BLaER1 (cell line): ENCODE measurements around the gene RIOK2.

ENCODE experiments used
- H3K27ac ChIP-seq: shearing (Covaris generic); formaldehyde crosslinking; 2 replicates; pipeline ENCODE4 v1.8.1; 2022
- H3K27me3 ChIP-seq: shearing (Covaris generic); formaldehyde crosslinking; 2 replicates; pipeline ENCODE4 v1.8.1; 2022
- H3K36me3 ChIP-seq: shearing (Covaris generic); formaldehyde crosslinking; 2 replicates; pipeline ENCODE4 v1.8.1; 2022
- H3K4me1 ChIP-seq: shearing (Covaris generic); formaldehyde crosslinking; 2 replicates; pipeline ENCODE4 v1.8.1; 2022
- H3K4me2 ChIP-seq: shearing (Covaris generic); formaldehyde crosslinking; 2 replicates; pipeline ENCODE4 v1.8.1; 2022
- H3K4me3 ChIP-seq: shearing (Covaris generic); formaldehyde crosslinking; 2 replicates; pipeline ENCODE4 v1.8.1; 2022
- H3K9ac ChIP-seq: shearing (Covaris generic); formaldehyde crosslinking; 2 replicates; pipeline ENCODE4 v1.8.1; 2022
- H3K9me3 ChIP-seq: shearing (Covaris generic); formaldehyde crosslinking; 2 replicates; pipeline ENCODE4 v1.8.1; 2022
- H4K20me1 ChIP-seq: shearing (Covaris generic); formaldehyde crosslinking; 2 replicates; pipeline ENCODE4 v1.8.1; 2022
- Cebpa-rat ChIP-seq: shearing (Covaris generic); IDR thresholded peaks from 2 replicates; pipeline ENCODE4 v1.8.1; 2022

RIOK2 gene

DNA sequence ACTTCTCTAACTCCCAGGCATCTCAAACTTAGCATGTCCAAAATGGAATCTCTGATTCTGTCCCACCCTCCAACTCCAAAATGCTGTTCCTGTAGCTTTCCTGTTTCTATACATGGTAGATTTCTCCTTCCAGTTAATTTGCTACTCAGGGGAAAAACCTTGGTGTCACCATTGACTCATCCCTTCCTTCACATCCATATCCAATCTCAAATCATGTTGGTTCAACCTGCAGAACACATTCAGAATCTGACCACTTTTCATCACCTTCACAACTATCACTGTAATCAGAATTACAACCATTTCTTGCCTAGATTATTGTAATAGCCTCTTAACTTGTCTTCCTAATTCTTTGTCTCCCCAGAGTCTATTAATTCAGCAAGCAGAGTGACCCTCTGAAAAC lies 10.8 kb downstream of the RIOK2 start:
- H3K9me3 ChIP-seq = no peaks in the 10 kb centered on the region
- no peak for TF ChIP-seq Cebpa-rat
- H3K4me3 ChIP-seq = no peak overlapping the region
- peaks cover 6% of the 10 kb centered on the region; the same call in 1 of the 2 replicates for H3K4me1 ChIP-seq
- H4K20me1 ChIP-seq = peaks cover 17% of the 10 kb centered on the region; the same call in 1 of the 2 replicates
- no peak overlapping the region for H3K4me2 ChIP-seq
- H3K9ac ChIP-seq = no peak overlapping the region
- no peaks in the 10 kb centered on the region for H3K27me3 ChIP-seq
- peaks cover 86% of the 10 kb centered on the region for H3K36me3 ChIP-seq
- H3K27ac ChIP-seq = no peak overlapping the region

DNA sequence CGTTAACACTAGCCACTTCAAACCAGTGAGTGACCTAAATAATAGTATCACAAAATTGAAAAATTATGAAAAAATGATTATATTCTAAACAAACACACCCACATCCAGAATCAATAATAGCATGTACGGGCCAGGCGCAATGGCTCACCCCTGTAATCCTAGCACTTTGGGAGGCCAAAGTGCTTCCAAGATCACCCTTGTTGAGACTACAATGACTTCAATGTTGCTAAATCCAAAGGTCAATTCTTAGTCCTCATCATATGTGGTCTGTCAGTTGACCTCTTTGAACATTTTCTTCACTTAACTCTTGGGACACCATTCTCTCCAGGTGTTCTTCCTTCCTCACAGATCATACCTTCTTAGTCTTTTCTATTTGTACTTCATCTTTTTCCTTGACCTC lies 11.3 kb downstream of the RIOK2 start:
- no peak overlapping the region for H3K4me2 ChIP-seq

DNA sequence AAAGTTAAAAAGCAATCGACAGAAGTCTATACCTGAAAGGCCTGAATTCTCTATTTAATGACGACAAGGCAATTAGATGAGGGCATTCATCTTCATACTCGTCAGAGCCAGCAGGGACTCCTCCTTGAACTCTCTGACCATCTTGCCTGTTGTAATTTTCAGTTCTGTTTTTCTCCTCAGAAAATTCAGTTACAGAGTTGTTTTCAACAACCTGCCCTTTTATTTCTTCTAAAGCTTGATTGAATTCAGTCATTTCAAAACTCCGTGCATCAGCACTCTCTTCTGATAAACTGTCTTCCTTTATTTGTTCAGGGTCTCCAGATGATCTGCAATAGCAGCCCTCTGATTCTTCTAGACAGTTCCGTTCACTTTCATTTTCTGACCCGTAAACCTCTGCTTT lies 15.6 kb downstream of the RIOK2 start:
- Histone ChIP-seq H3K4me3 (no peak overlapping the region), H3K4me1 (peaks cover 6% of the 10 kb centered on the region; the same call in 1 of the 2 replicates), H3K27me3 (no peaks in the 10 kb centered on the region), H3K4me2 (no peak overlapping the region; the same call in 1 of the 2 replicates), H3K36me3 (peaks cover 75% of the 10 kb centered on the region), H3K27ac (no peak overlapping the region), H3K9me3 (no peaks in the 10 kb centered on the region), H4K20me1 (peaks cover 34% of the 10 kb centered on the region), H3K9ac (no peak overlapping the region; the same call in 1 of the 2 replicates)
- TF ChIP-seq Cebpa-rat = no peak

More for the DNA sequence above, 11.3 kb downstream of the RIOK2 start:
- TF ChIP-seq Cebpa-rat = no peak
- H3K4me1 ChIP-seq = peaks cover 6% of the 10 kb centered on the region; the same call in 1 of the 2 replicates
- no peak overlapping the region for H3K27ac ChIP-seq
- no peaks in the 10 kb centered on the region for H3K9me3 ChIP-seq
- H3K9ac ChIP-seq = no peak overlapping the region
- H3K27me3 ChIP-seq = no peaks in the 10 kb centered on the region
- peaks cover 86% of the 10 kb centered on the region for H3K36me3 ChIP-seq
- no peak overlapping the region for H3K4me3 ChIP-seq
- H4K20me1 ChIP-seq = peaks cover 17% of the 10 kb centered on the region; the same call in 1 of the 2 replicates

DNA sequence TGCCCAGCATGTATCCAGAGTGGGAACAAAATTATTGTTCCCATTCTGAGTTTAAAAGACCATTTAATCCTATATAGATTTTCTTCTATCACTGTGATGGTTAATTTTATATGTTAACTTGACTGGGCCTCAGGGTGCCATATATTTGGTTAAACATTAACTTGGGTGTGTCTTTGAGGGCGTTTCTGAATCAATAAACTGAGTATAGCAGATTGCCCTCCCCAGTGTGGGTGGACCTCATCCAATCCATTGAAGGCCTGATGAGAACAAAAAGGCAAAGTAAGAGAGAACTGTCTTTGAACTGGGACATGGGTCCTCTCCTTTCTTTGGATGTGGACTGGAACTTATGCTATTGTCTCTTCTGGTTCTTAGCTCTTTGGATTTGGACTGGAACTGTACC lies 17.3 kb downstream of the RIOK2 start:
- Histone ChIP-seq H3K27ac (no peak overlapping the region), H3K4me3 (no peak overlapping the region), H3K27me3 (no peaks in the 10 kb centered on the region), H3K36me3 (peaks cover 73% of the 10 kb centered on the region), H3K4me2 (no peak overlapping the region), H3K4me1 (peaks cover 6% of the 10 kb centered on the region; the same call in 1 of the 2 replicates), H3K9me3 (no peaks in the 10 kb centered on the region), H3K9ac (no peak overlapping the region), H4K20me1 (peaks cover 34% of the 10 kb centered on the region)
- no peak for TF ChIP-seq Cebpa-rat

DNA sequence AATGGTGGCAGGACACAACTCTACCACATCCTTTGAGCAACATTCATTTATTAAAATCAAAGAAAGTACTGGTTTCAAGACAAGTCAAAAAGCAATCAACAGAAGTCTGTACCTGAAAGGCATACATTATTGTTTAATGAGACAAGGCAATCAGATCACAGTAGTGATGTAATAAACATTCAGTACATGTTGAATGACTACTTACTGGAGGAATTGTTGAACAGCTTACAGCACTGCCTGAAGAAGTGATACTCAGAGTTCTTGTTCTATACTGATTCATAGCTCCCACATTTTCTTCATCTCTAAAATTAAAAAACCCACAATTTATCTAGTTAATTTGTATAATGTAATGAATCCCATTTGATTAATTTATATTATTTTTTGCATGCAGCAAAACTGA lies 18.2 kb downstream of the RIOK2 start:
- no peak overlapping the region for H3K4me2 ChIP-seq
- no peak overlapping the region for H3K4me3 ChIP-seq
- H3K4me1 ChIP-seq = peaks cover 6% of the 10 kb centered on the region; the same call in 1 of the 2 replicates
- H3K9ac ChIP-seq = no peak overlapping the region
- no peak overlapping the region for H3K27ac ChIP-seq
- H4K20me1 ChIP-seq = peaks cover 34% of the 10 kb centered on the region
- TF ChIP-seq Cebpa-rat = no peak
- peaks cover 76% of the 10 kb centered on the region for H3K36me3 ChIP-seq
- H3K27me3 ChIP-seq = no peaks in the 10 kb centered on the region
- peaks cover under 1% of the 10 kb centered on the region; the same call in 1 of the 2 replicates for H3K9me3 ChIP-seq

DNA sequence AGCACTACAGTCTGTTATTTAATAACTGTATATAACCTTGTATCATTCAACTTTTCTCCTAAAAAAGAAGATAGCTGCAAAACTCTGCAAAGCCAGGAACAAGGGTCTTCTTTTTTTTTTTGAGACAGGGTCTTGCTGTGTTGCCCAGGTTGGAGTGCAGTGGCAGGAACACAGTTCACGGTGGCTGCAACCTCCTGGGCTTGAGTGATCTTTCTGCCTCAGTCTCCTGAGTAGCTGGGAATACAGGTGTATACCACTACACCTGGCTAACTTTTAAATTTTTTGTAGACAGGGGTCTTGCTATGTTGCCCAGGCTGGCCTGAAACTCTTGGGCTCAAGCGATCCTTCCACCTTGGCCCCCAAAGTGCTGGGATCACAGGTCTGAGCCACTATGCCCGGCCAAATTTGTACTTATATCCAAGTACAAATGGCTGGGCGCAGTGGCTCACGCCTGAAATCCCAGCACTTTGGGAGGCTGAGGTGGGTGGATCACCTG lies 19.2 kb downstream of the RIOK2 start:
- Histone ChIP-seq H3K4me2 (no peak overlapping the region), H3K36me3 (peaks cover 76% of the 10 kb centered on the region), H4K20me1 (peaks cover 28% of the 10 kb centered on the region), H3K9ac (no peak overlapping the region), H3K4me3 (no peak overlapping the region), H3K27ac (no peak overlapping the region), H3K27me3 (no peaks in the 10 kb centered on the region), H3K9me3 (peaks cover 10% of the 10 kb centered on the region), H3K4me1 (peaks cover 6% of the 10 kb centered on the region; the same call in 1 of the 2 replicates)
- TF ChIP-seq Cebpa-rat = no peak

DNA sequence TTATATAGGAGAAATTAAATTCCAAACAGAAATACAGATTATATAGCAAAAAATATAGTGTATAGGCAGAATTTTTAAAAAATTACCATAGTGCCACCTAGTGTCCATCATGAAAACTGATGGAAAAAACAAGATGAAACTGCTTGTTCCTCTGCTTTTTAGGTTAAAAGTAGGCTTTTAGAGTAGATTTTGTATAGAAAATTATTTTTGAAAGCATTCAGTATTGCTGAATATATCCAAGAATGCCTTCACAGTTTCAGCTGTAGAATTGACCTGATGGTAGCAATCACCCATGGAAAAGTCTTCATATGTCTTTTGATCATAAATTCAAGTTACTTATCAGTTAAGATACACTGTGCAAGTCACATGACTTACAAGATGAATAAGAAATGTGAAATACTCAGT lies 19.7 kb downstream of the RIOK2 start:
- Histone ChIP-seq H3K9me3 (peaks cover 15% of the 10 kb centered on the region), H3K9ac (no peak overlapping the region), H3K27ac (no peak overlapping the region), H3K4me2 (no peak overlapping the region), H3K27me3 (no peaks in the 10 kb centered on the region), H3K4me1 (peaks cover 6% of the 10 kb centered on the region; the same call in 1 of the 2 replicates), H3K36me3 (peaks cover 80% of the 10 kb centered on the region), H4K20me1 (peaks cover 28% of the 10 kb centered on the region), H3K4me3 (no peak overlapping the region)
- TF ChIP-seq Cebpa-rat = no peak

DNA sequence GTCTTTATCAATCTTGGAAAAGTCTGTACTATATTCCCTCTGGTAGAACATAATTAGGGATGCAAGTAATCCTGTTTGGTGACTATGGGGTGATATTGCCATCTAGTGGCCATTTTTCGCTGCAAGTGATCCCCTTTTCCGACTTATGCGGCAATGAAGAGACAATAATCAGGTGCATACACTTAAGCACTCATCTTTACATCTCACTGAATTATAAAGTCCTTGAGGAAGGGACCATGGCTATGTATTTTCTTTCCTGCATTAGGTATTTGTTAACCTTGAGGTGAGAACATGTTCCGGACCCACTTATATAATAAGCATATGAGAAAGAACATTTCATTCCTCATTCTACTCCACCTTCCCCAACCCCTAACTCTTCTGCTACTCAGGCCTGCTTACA lies 21.0 kb downstream of the RIOK2 start:
- no peak for TF ChIP-seq Cebpa-rat
- Histone ChIP-seq H3K36me3 (peaks cover 77% of the 10 kb centered on the region), H3K9me3 (peaks cover 28% of the 10 kb centered on the region), H3K9ac (no peak overlapping the region), H3K4me3 (no peak overlapping the region), H3K27me3 (no peaks in the 10 kb centered on the region), H3K4me2 (no peak overlapping the region), H4K20me1 (peaks cover 28% of the 10 kb centered on the region), H3K27ac (no peak overlapping the region), H3K4me1 (no peaks in the 10 kb centered on the region)

DNA sequence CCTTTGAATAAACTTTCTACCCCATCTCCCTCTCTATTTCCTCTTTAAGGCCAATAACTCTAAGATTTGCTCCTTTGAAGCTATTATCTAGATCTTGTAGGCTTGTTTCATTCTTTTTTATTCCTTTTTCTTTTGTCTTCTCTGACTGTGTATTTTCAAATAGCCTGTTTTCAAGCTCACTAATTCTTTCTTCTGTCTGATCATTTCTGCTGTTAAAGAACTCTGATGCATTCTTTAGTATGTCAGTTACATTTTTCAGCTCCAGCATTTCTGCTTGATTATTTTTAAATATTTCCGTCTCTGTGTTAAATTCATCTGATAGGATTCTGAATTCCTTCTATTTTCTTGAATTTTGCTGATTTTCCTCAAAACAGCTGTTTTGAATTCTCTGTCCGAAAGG lies 25.4 kb downstream of the RIOK2 start:
- Histone ChIP-seq H3K27ac (no peak overlapping the region), H3K4me1 (no peaks in the 10 kb centered on the region), H3K4me2 (no peak overlapping the region), H4K20me1 (peaks cover under 1% of the 10 kb centered on the region; the same call in 1 of the 2 replicates), H3K27me3 (no peaks in the 10 kb centered on the region), H3K9ac (no peak overlapping the region), H3K36me3 (peaks cover 45% of the 10 kb centered on the region), H3K4me3 (no peak overlapping the region), H3K9me3 (peaks cover 31% of the 10 kb centered on the region)
- TF ChIP-seq Cebpa-rat = no peak

DNA sequence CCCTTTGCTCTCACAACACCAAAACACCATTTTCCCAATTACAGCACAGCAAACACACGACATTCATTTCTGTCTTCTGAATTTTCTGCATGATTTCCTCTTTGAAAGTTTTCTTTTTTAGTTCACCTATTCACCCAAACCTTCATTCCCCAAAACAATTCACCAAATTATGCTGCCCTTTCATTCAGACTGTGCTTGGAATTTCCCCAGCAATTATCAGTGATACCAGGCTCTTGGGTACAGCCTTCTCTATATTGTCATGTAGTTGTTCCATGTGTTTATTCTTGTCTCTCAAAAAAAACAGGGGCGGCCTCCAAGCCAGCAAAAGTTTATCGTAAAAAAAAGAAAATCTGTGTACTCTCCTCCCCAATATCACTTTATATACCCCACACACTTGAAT lies 31.7 kb downstream of the RIOK2 start:
- no peak overlapping the region for H3K27ac ChIP-seq
- H3K4me2 ChIP-seq = no peak overlapping the region
- no peaks in the 10 kb centered on the region for H3K27me3 ChIP-seq
- no peaks in the 10 kb centered on the region for H3K4me1 ChIP-seq
- no peak overlapping the region for H3K9ac ChIP-seq
- no peaks in the 10 kb centered on the region for H3K9me3 ChIP-seq
- TF ChIP-seq Cebpa-rat = no peak
- no peak overlapping the region for H3K4me3 ChIP-seq
- no peaks in the 10 kb centered on the region for H3K36me3 ChIP-seq
- no peaks in the 10 kb centered on the region for H4K20me1 ChIP-seq

DNA sequence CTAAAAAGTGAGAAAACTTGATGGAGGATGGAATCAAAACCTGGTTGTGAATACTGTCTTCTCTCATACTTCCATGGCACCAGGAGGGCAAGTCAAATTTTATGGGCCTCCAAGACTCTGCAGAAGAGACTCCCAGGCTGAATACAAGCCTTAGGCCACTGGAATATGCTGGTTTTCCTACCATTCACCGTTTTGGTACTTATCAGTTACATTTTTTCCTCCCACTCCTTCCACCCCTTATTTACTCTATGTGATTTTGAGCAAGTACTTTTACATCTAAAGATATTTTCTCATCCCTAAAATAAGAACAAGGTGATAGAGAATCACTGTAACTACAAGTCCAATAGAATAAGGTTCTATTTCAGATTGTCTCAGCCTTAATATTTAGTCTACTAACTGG lies 32.6 kb downstream of the RIOK2 start:
- no peak overlapping the region for H3K4me2 ChIP-seq
- no peak overlapping the region for H3K4me3 ChIP-seq
- H3K27ac ChIP-seq = no peak overlapping the region
- H3K9ac ChIP-seq = no peak overlapping the region
- no peaks in the 10 kb centered on the region for H3K27me3 ChIP-seq
- H3K36me3 ChIP-seq = no peaks in the 10 kb centered on the region
- no peaks in the 10 kb centered on the region for H4K20me1 ChIP-seq
- H3K4me1 ChIP-seq = no peaks in the 10 kb centered on the region
- no peaks in the 10 kb centered on the region for H3K9me3 ChIP-seq
- no peak for TF ChIP-seq Cebpa-rat
